ENCODE measurements around the gene ACAP2.
A peak's percentile ranks its signal among the peaks of the same experiment; 100 is the strongest.
"Not testable (repeated sequence)": the region's sequence is repeated elsewhere in the genome, so short reads cannot be mapped to it uniquely, and the experiment has no call there.

ACAP2 gene

DNA sequence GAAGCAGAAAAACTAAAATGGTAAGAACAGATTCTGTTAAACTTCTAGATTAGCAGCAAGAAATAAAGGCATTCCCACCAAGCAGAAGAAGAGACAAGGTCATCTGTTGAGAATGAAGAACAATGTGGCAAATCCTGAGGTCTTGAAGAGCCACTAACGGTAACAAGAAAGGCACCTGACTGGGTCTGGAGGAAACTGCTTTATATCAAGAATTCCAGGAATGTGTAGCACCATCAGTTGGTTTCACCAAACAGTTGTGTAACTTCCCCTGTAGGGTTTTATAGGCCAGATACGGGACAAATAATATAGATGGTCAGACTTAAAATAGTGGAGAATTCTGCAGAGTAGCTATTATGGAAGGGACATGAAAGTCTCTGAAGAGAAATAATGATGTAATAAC lies 57.3 kb downstream of the ACAP2 start:
- no peak for DNase-seq (ENCODE audit: low read depth)

DNA sequence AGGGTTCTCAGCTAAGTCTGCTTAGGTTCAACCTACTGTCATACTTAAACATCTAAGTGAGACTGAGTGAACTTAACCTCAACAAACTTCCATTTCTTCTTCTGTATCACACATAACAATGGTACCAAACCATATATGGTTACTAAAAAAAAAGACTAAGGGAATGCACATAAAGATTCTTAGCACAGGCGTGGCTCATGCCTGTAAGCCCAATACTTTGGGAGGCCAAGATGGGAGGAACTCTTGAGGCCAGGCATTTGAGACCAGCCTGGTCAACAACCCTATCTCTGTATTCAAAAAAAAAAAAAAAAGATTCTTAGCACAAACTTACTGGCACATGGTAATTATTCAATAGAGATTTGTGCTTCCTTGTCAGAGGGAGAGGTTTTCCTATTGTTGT lies 57.9 kb downstream of the ACAP2 start:
- no peak for DNase-seq (ENCODE audit: low read depth)

DNA sequence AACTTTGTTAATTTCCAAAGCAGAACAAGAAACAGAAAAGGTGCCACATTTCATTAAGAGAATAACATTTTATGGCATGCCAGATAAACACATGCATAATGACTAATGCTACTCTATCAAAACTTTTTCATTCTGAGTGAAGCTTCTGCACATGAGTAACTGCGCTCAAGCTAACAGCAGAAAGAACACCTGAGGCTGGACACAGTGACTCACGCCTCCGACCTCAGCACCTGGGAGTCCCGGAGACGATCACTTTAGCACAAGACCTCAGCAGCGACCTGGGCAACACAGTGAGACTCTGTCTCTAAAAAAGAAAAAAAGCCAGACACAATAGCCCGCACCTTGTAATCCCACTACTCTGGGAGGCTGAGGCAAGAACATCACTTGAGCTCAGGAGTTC lies 70.6 kb downstream of the ACAP2 start:
- no peak for DNase-seq (ENCODE audit: low read depth)

DNA sequence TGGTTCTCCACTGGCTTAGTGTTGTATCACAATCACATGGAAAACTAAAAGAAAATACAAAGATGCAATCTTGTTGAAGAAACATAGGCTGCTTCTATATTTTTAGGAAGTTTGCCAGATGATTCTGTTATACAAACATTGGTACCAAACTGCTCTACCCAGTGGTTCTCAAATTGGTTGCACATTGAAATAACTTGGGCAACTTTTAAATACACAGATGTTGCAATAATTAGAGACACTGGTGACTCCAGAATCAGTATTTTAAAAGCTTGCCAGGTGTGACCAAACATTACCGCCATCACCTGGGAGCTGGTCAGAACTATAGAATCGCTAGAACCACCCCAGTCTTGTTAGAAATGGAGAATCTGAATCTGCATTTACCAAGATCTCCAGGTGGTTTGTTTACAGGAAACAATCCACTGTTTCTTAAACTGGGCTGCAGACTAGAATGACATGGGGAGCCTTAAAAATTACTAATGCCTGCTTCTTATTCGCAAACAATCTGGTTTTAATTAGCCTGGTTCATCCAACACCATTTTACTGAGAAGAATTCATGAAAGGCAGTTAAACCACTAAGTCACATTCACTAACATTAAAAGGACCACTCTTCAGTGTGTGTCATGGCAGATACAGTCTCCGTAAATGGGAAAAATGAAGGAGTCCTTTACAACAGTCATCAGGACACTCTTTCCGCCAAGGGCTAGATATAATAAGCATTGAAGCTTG lies 76.5 kb downstream of the ACAP2 start:
- DNase-seq (ENCODE audit: low read depth) = peak; percentile 29

DNA sequence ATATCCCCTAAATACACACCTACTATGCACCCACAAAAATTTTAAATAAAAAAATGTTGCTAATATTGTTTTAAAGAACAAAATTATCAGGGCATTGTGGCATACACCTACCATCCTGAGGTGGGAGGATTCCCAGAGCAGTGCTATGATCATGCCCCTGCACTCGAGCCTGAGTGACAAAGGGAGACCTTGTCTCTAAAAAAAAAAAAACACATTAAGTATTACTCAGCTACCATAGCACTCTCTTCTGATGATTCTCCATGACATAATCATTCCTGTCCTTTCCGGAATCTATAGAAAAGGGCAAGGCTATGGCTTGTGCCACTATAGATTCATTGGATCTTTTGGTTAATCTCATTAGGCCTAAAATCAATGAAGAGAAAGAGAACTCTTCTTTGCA lies 77.4 kb downstream of the ACAP2 start:
- no peak for DNase-seq (ENCODE audit: low read depth)

DNA sequence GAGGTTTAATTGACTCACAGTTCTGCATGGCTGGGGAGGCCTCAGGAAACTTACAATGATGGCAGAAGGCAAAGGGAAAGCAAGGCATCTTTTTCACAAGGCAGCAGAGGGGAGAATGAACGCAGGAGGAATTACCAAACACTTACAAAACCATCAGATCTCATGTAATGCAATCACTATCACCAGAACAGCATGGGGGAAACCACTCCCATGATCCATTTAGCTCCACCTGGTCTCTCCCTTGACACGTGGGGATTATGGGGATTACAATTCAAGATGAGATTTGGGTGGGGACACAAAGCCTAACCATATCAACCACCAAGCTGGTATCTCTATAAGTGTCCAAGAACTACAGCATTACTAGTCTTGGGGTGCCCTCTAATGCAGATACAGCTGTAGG lies 85.0 kb downstream of the ACAP2 start:
- not testable (repeated sequence) for DNase-seq (ENCODE audit: low read depth)

DNA sequence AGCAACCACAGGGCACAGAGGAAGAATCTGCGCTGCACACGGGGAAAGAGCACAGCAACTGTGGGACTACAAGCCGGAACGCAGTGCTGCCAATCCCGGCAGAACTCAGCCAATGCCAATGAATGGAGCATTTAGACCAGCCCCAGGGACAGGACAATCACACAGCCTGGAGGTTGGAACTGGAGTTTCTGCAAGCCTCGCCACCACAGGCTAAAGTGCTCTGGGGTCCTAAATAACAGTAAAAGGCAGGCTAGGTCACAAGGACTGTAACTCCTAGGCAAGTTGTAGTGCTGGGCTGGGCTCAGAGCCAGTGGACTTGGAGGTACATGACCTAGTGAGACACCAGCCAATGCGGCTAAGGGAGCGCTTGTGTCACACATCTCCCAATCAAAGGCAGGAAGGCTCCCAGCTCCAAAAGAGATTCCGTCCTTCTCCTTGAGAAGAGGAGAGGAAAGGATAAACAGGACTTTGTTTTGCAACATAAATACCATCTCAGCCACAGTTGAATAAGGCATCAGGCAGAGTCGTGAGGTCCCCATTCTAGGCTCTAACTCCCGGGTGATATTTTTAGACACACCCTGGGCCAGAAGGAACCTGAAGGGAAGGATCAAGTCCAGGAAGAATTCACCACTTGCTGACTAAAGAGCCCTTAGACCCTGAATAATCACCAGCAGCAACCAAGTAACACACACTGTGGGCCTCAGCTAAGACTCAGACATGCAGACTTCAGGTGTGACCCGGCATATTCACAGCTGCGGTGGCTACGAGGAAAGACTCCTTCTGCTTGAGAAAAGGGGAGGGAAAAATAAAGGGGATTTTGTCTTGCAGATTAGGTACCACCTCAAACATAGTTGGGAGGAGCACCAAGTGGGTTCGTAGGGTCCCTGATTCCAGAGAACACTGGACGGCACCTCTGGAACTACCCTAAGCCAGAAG lies 86.4 kb downstream of the ACAP2 start:
- no peak for DNase-seq (ENCODE audit: low read depth)

DNA sequence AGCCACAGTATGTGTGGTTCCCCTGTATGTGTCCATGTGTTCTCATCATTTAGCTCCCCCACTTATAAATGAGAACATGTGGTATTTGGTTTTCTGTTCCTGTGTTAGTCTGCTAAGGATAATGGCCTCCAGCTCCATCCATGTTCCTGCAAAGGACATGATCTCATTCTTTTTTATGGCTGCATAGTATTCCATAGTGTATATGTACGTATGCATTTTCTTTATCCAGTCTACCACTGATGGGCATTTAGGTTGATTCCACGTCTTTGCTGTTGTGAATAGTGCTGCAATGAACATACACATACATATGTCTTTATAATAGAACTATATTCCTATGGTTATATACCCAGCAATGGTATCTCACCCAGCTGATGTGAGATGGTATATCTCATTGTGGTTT lies 88.8 kb downstream of the ACAP2 start:
- DNase-seq (ENCODE audit: low read depth) = not testable (repeated sequence)

DNA sequence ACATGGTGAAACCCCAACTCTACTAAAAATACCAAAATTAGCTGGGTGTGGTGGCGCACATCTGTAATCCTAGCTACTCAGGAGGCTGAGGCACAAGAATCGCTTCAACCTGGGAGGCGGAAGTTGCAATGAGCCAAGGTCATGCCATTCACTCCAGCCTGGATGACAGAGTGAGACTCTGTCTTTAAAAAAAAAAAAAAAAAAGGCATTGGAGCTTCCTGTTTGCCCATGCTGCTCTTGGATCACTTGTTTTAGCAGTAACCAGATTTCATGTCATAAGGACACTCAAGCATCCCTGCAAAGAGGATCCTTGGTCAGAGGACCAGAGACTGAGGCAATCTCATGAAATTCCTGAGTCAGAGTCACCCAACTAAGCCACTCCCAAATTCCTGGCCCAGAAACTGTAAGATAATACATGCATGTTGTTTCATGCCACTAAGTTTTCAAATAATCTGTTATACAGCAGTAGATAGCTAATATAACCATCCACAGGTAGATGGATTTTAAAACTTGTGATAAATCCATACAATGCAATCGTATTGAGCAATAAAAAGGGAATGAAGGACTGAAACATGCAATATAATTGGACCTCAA lies 89.8 kb downstream of the ACAP2 start:
- DNase-seq (ENCODE audit: low read depth) = peak; percentile 87

DNA sequence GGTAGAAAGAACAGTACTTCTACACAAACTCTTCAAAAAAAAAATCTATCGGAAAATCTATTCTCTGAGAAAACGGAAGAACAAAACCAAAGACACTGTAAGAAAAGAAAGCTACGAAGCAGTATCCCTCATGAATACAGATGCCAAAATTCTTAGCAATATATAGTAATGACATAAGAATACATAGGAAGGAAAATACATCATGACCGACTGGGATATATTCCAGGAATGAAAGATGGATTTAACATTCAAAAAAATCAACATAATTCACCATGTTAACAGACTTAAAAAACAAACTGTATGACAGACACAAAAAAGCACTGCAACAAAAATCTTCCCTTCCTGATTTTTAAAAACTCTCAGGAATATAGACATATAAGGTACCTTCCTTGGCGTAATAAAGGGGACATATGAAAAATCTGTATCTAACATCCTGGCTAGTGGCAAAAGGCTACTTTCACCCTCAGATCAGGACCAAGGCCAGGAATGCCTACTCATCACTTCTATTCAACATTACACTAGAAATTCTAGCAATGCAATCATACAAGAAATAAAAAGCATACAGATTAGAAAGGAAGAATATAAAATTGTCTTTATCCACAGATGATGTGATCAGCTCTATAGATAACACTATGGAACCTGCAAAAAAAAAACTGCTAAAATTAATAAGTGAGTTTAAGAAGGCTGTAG lies 94.2 kb downstream of the ACAP2 start:
- no peak for DNase-seq (ENCODE audit: low read depth)

DNA sequence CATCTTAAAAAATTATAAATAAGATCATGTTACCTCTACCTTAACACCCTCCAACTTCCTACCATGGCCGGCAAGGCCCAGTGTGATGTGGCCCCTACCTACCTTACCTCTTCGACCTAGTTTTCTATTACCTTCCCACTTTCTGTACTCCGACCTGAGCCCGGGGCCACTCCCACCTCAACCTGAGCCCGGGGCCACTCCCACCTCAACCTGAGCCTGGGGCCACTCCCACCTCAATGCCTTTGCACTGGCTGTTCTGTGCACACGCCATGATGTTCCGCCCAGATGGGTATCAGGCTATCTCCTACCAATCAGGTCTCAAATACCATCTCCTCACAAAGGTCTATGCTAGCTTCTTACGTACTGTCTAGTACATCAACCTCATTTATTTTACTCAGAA lies 105.1 kb downstream of the ACAP2 start:
- no peak for DNase-seq (ENCODE audit: low read depth)

DNA sequence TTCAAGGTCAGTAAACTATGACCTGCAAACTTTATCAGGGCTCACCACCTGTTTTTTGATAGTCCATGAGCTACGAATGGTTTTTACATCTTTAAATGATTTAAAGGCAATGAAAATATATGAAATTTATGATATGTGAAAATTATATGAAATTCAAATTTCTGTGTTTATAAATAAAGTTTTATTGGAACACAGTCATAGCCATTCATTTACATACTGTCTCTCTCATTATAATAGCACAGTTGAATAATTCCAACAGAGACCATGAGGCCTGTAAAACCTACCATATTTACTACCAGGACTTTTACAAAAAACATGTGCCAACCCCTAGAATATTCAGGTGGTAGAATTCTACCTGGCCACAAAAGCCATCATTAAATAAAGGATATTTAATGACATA lies 107.9 kb downstream of the ACAP2 start:
- DNase-seq (ENCODE audit: low read depth) = no peak

DNA sequence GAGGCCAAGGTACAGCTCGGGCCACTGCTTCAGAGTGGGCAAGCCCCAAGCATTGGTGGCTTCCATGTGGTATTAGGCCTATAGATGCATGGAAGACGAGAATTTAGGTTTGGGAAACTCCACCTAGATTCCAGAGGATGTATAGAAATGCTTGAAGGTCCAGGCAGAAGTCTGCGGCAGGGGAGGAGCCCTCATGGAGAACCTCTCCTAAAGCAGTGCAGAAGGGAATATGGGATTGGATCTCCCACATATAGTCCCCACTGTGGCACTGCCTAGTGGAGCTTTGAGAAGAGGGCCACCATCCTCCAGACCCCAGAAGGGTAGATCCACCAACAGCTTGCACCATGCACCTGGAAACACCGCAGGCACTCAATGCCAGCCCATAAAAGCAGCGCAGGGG lies 123.8 kb downstream of the ACAP2 start:
- no peak for DNase-seq (ENCODE audit: low read depth)

DNA sequence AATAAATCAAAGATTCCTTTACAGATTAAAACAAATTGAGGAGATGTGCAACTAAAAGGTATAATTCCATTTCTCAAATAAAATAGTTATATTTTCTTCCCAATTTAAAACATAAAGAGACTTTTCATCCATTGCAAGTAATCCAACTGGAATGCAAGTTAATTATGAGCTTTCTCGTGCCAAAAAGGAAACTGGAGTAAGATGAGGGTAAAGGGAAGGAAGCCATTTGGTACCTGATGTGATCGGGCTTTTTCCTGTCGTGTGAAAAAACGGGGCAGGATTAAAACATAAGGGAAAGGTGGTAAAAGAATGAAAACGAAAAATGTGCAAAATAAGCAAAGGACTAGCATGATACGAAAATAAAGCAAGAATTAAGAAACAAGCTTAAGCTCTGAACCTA lies 130.1 kb downstream of the ACAP2 start:
- no peak for DNase-seq (ENCODE audit: low read depth)

DNA sequence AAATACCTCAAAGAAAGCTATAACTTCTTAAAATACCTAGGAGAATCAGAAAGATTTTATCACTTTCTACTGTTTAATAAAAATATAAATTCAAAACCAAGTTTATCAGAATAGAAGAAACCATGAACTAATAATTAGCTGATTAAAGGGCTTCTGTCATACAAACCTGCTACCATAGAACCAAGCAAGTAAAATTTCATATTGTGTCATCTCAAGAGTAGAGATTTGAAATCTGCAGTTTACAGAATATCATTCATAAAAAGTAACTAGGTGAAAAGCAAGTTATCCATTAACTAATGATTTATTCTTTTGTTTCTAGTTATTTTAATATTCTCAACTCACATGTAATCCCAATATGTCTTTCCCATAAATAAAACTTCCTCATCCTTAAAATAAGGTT lies 135.1 kb downstream of the ACAP2 start:
- no peak for DNase-seq (ENCODE audit: low read depth)

DNA sequence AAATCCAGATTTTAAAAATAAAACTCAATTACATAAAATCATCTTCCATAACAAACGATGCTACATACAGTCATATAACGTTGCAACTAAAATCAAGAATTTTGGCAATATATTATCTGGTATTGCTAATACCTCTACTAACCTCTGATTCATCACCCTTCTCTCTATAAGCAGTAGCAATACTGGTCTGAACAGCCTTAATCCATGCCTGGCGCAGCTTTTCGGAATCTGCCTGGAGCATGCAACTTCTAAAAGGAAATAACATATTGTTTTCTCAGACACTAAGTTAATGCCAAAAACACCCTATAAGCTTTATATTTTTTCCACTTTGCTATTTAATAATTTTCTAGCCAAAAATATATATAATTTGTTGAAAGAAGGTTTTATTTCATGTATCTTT lies 136.5 kb downstream of the ACAP2 start:
- DNase-seq (ENCODE audit: low read depth) = no peak

DNA sequence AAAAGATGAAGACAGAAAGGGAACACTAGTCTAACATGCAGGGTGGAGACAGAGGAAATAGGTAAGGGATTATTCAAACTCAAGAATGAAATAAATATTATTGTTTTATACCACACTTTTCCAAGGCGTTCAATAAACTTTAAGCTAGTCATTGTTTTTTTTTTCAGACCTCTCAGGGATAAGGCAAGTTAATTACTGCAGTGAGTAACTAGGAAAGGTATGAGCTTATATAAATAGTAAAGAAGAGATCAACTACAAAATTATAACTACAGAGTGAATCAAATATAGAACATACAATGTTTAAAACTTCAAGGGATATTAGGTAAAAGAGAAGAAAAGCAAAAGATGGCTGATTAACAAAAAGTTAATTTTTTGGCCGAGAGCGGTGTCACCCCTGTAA lies 140.4 kb downstream of the ACAP2 start:
- DNase-seq (ENCODE audit: low read depth) = no peak

DNA sequence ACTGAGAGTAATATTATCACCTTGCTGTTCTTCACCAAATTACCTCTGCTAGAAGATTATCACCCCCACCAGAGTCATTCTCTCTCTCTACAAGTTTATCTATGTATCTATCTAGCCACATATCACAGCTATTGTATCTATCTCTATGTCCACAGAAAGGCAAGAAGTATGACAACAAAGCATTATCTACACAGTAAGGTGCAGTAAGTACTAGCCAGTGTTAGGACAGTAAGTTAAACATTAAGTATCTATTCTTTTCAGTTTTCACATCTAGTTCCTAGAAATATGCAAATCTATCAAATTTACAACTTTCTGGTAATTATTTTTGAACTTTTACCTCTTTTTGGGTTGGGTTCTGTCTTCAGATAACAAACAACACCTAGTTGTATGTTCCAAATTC lies 145.4 kb downstream of the ACAP2 start:
- DNase-seq (ENCODE audit: low read depth) = no peak

DNA sequence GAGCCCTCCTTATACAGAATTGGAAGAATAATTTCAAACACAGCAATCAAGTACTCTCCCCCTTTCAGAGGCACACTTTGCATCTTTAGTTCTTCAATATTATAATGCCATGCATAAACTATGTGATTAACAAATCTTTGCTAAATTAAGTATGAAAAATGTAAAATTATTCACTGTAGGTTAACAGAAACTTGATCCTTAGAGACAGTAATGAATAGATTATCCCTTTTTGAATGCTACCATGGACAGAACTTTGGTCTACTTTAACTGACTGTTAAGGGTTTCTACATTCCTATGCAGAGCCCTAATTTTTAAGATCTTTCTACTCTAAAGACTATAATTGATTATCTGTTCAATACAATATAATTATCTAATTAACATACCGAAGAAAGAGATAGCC lies 146.2 kb downstream of the ACAP2 start:
- DNase-seq (ENCODE audit: low read depth) = no peak

DNA sequence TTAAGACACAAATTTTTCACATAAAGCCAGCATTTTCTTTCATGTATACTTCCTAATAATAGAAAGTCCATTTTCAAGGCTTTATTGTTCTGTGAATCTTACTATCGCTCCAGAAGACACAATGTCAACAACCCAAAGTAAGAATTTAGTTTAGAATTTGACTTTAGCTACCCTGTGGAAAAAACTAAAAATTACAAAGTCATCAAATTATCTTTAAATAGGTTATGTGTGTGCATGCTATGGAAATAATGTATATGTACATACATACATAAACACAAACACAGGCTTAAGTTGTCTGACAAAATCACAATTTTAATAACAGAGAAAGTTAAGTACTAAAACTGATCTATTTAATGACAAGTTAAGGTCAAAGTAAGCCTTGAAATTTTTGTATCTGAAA lies 151.7 kb downstream of the ACAP2 start:
- no peak for DNase-seq (ENCODE audit: low read depth)

DNA sequence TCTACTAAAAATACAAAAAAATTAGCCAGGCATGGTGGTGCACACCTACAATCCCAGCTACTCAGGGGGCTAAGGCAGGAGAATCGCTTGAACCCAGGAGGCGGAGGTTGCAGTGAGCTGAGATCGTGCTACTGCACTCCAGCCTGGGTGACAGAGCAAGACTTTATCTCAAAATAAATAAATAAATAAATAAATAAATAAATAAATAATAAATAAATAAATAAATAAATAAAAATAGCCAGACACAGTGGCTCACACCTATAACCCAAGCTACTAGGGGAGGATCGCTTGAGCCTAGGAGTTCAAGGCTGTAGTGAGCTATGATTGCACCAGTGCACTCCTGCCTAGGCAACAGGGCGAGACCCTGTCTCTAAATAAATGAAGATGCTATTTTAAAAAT lies 152.2 kb downstream of the ACAP2 start:
- DNase-seq (ENCODE audit: low read depth) = not testable (repeated sequence)

DNA sequence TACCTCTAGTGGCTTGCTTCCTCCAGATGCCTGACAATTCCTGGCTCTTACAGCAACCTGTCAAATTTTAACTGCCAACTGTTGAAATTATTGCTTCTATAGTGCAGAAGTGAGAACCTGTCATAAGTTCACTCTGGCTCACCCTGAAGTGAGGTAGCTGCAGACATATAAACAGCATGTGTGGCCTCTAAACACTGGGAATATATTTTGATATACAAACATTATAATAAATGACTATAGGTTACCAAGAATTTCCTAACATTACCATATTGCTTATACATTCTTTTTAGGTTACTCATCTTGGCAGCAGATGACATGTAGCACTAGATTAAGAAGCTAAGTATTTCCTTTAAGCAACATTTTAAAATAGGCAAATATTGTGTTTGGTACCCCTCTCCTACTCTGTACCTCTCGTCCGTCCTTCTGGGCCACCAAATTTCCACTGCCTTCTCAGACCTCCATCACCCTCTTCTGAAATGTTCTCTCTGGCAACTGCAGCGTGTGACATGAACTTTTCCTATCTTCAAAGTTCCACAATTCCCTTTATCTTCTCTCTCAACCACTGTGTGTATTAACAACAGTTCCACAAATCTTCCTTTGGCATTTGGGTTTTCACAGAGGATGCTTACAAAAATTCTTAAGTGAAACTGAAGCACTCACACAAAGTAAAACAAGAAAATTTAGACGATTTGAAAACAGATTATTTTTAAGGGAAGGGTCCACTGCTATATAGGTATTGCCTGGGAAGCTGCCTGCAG lies 156.5 kb downstream of the ACAP2 start:
- DNase-seq (ENCODE audit: low read depth) = peak; percentile 49

Measured in fibroblast of the conjunctiva (primary cell).